Hepatocyte (in vitro differentiated cells): ENCODE results near the gene FRRS1L.
A peak's percentile ranks its signal among the peaks of the same experiment; 100 is the strongest.

Experiments
- CTCF ChIP-seq: fragments of 200-600 bp; sonication (generic); IDR thresholded peaks from 2 replicates; pipeline ENCODE4 v1.5.1; 2016; ENCODE audit warnings: antibody characterized with exemption, mild to moderate bottlenecking; ENCODE audit not compliant: poor library complexity
- EZH2 ChIP-seq: fragments of 200-600 bp; sonication (generic); IDR thresholded peaks from 2 replicates; pipeline ENCODE4 v1.6.1; 2016; ENCODE audit warnings: antibody characterized with exemption, mild to moderate bottlenecking, borderline replicate concordance

- TF ChIP-seq CTCF (peak; percentile 53), EZH2 (no peak)
Observed at GRCh38 chr9:109192732-109193361, 25.8 kb upstream of the FRRS1L start.
